Gastroesophageal sphincter (tissue), 4 donors: Measurements from ENCODE around the gene BCAP29. TPM values are rescaled to one million over a fixed set of nuclear protein-coding genes. Genes with fewer than 3 reads are reported as not detected.
A peak's percentile ranks its signal among the peaks of the same experiment; 100 is the strongest.

Source experiments
- ATAC-seq: fragments of 150-250 bp; one replicate; pipeline ENCODE4 v1.9.1; 2016; ENCODE audit warnings: mild to moderate bottlenecking, moderate library complexity
- H3K27ac ChIP-seq, 4 donors: fragments of 200-600 bp; sonication (generic) in 3 of 4; 1 replicate in 3 of 4; 2 replicates in 1 of 4; pipeline ENCODE4 v1.5.1; 2016 to 2019
- H3K27me3 ChIP-seq: fragments of 200-600 bp; sonication (generic); one replicate; pipeline ENCODE4 v1.5.1; 2019
- H3K36me3 ChIP-seq, 2 donors: fragments of 200-600 bp; sonication (generic); one replicate each; pipeline ENCODE4 v1.5.1; 2019; ENCODE audit warnings: control low read depth in 1 of 2
- H3K4me1 ChIP-seq, 3 donors: fragments of 200-600 bp; sonication (generic); 1 replicate in 2 of 3; 2 replicates in 1 of 3; pipeline ENCODE4 v1.5.1; 2016 to 2019; ENCODE audit warnings: control low read depth in 2 of 3
- H3K4me3 ChIP-seq, 2 donors: fragments of 200-600 bp; sonication (generic); one replicate each; pipeline ENCODE4 v1.5.1; 2019; ENCODE audit warnings: mild to moderate bottlenecking in 1 of 2, moderate library complexity in 1 of 2
- H3K9me3 ChIP-seq, 3 donors: fragments of 200-600 bp; sonication (generic); one replicate each; pipeline ENCODE4 v1.5.1; 2017 to 2019; ENCODE audit warnings: control low read depth in 2 of 3
- CTCF ChIP-seq, 4 experiments: fragments of 200-600 bp in 2 of 4; fragments of 450-650 bp in 2 of 4; sonication (generic) in 1 of 4; IDR thresholded peaks; one replicate each; pipeline ENCODE4 v1.5.1; 2017 to 2019; ENCODE audit warnings: antibody characterized with exemption in 4 of 4, mild to moderate bottlenecking in 2 of 4, moderate library complexity in 2 of 4
- EP300 ChIP-seq: sonication (generic); formaldehyde crosslinking; IDR thresholded peaks from one replicate; pipeline ENCODE4 v1.6.1; 2017; ENCODE audit warnings: antibody characterized with exemption, mild to moderate bottlenecking
- POLR2A ChIP-seq, 2 donors: fragments of 450-650 bp; IDR thresholded peaks; one replicate each; pipeline ENCODE4 v1.6.1; 2017; ENCODE audit warnings: antibody characterized with exemption in 2 of 2, mild to moderate bottlenecking in 2 of 2, moderate library complexity in 1 of 2
- POLR2AphosphoS5 ChIP-seq: sonication (generic); formaldehyde crosslinking; IDR thresholded peaks from one replicate; pipeline ENCODE4 v1.6.1; 2017; ENCODE audit warnings: antibody characterized with exemption
- WGBS, 2 donors: methylation state at CpG; one replicate each; pipeline ENCODE4 v1.1.5; 2018; ENCODE audit warnings: low coverage in 1 of 2; 5-methylcytosine and 5-hydroxymethylcytosine counted together
- total RNA-seq, 4 donors: library from RNA; depleted of rRNA; stranded (reverse); fragments of >200 nt; gene quantifications; one replicate each; pipeline ENCODE4 v1.1.0, GENCODE V29; 2016

BCAP29 gene
- total RNA-seq, 4 donors from 2014 or later = 125 to 199 (median 136) TPM

GRCh38 chr7:107609811-107610261, 29.8 kb downstream of the BCAP29 start:
- Histone ChIP-seq H3K9me3 (no peaks in the 10 kb centered on the region), H3K27me3 (no peaks in the 10 kb centered on the region)
- 17 to 28% methylated on average over 4 of the region's 4 CpGs for WGBS, 2 donors

GRCh38 chr7:107610323-107610722, 30.3 kb downstream of the BCAP29 start:
- no peak overlapping the region for H3K27ac ChIP-seq
- TF ChIP-seq POLR2A (IDR thresholded peaks at IDR 0.05) (no peak), POLR2AphosphoS5 (no peak), EP300 (no peak), CTCF (IDR thresholded peaks at IDR 0.05) (no peak)
- no peak for ATAC-seq

More at GRCh38 chr7:107609811-107610261, 29.8 kb downstream of the BCAP29 start:
- Histone ChIP-seq H3K36me3 (peaks cover 0 to 32% of the 10 kb centered on the region in 2 donors), H3K4me3 (no peak overlapping the region), H3K27ac (no peak overlapping the region), H3K4me1 (no peaks in the 10 kb centered on the region)
- TF ChIP-seq POLR2A (IDR thresholded peaks at IDR 0.05) = no peak
- no peak for TF ChIP-seq EP300
- TF ChIP-seq CTCF (IDR thresholded peaks at IDR 0.05) = no peak
- TF ChIP-seq POLR2AphosphoS5 = no peak
- peak; percentile 36 for ATAC-seq

DNA sequence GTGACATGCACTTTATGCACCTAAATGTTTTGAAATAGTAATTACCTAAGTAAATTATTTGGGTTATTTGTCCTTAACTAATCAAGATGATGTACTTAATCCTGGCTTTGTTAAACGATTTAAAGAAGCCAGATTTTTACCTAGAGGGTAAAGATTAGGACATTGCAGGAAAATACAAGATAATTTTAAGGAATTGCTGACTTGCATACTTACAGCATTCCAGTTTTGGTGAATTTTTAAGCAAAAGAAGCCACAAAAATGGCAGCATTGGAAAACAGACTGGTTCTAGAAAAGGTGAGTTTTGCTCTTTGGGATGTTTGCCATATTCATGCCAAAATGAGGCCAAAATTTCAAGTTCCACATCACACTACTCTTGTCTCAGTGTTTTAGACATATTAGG, 33.4 kb downstream of the BCAP29 start:
- no peak overlapping the region for H3K27ac ChIP-seq
- H3K9me3 ChIP-seq = no peaks in the 10 kb centered on the region
- H3K27me3 ChIP-seq = no peaks in the 10 kb centered on the region
- TF ChIP-seq POLR2A (IDR thresholded peaks at IDR 0.05) (no peak), CTCF (IDR thresholded peaks at IDR 0.05) (no peak), EP300 (no peak), POLR2AphosphoS5 (no peak)
- H3K4me1 ChIP-seq = no peaks in the 10 kb centered on the region
- no peak overlapping the region for H3K4me3 ChIP-seq
- H3K36me3 ChIP-seq = peaks cover 0 to 52% of the 10 kb centered on the region in 2 donors
- no peak for ATAC-seq
- 67 to 100% methylated on average over 1 of the region's 1 CpG for WGBS, 2 donors

More at GRCh38 chr7:107610323-107610722, 30.3 kb downstream of the BCAP29 start:
- H3K4me1 ChIP-seq = no peaks in the 10 kb centered on the region
- 65 to 86% methylated on average over 1 of the region's 1 CpG for WGBS, 2 donors
- no peak overlapping the region for H3K4me3 ChIP-seq
- H3K36me3 ChIP-seq = peaks cover 0 to 32% of the 10 kb centered on the region in 2 donors
- no peaks in the 10 kb centered on the region for H3K9me3 ChIP-seq
- H3K27me3 ChIP-seq = no peaks in the 10 kb centered on the region

- H3K27ac ChIP-seq = no peak overlapping the region
- TF ChIP-seq CTCF (IDR thresholded peaks at IDR 0.05) (no peak), POLR2AphosphoS5 (no peak), POLR2A (IDR thresholded peaks at IDR 0.05) (no peak), EP300 (no peak)
- no peak overlapping the region for H3K4me3 ChIP-seq
- H3K27me3 ChIP-seq = no peaks in the 10 kb centered on the region
- ATAC-seq = no peak
- no peaks in the 10 kb centered on the region for H3K9me3 ChIP-seq
- H3K36me3 ChIP-seq = peaks cover 0 to 50% of the 10 kb centered on the region in 2 donors
- H3K4me1 ChIP-seq = no peaks in the 10 kb centered on the region
These were observed 33.9 kb downstream of the BCAP29 start for GRCh38 chr7:107613948-107614347.

- no peak overlapping the region for H3K4me3 ChIP-seq
- H3K27me3 ChIP-seq = no peaks in the 10 kb centered on the region
- H3K9me3 ChIP-seq = no peaks in the 10 kb centered on the region
- no peaks in the 10 kb centered on the region for H3K4me1 ChIP-seq
- peak; percentile 22 for ATAC-seq
- no peak for TF ChIP-seq EP300
- no peak for TF ChIP-seq POLR2A (IDR thresholded peaks at IDR 0.05)
- TF ChIP-seq POLR2AphosphoS5 = no peak
- TF ChIP-seq CTCF (IDR thresholded peaks at IDR 0.05) = no peak
- no peak overlapping the region for H3K27ac ChIP-seq
- peaks cover 0 to 47% of the 10 kb centered on the region in 2 donors for H3K36me3 ChIP-seq
These were observed 34.4 kb downstream of the BCAP29 start for GRCh38 chr7:107614425-107614824.
